Activated CD4-positive, alpha-beta T cell treated with anti-CD3 and anti-CD28 coated beads for 1 hour (primary cell): ENCODE measurements around the gene C4orf33.

Experiments used
- DNase-seq: peaks from one replicate; pipeline ENCODE4 v3.0.0-alpha.2; 2020

The C4orf33 gene

DNA sequence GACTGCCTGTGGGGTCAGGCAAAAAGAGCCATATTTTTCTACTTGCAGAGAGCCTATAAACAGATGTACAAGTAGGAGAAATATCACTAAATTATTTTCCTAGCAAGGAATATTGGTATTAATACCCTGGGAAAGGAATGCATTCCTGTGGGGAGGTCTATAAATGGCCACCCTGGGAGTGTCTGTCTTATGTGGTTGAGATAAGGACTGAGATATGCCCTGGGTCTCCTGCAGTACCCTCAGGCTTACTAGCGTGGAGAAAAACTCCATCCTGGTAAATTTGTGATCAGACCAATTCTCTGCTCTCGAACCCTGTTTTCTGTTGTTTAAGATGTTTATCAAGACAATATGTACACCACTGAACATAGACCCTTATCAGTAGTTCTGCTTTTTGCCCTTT is 35.4 kb downstream of the C4orf33 start:
- no peak for DNase-seq

DNA sequence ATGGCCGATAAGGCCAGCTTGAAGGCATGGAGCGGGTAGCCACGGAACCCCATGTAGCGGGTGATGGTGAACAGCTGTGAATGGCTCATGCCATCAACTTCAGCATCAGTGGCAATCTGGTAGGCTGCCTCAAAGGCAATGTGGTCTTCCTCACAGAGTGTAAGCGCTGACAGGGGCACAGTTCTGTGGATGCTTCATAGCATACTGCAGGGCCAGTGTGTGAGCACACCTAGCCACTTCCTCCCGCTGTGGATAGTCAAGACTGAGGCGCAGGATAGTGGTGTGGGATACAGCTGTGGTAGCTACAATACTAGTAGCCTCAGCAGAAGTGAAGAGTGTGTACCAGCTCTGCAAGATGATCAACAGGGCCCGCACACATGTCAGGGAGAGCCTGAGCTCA is 40.5 kb downstream of the C4orf33 start:
- no peak for DNase-seq

DNA sequence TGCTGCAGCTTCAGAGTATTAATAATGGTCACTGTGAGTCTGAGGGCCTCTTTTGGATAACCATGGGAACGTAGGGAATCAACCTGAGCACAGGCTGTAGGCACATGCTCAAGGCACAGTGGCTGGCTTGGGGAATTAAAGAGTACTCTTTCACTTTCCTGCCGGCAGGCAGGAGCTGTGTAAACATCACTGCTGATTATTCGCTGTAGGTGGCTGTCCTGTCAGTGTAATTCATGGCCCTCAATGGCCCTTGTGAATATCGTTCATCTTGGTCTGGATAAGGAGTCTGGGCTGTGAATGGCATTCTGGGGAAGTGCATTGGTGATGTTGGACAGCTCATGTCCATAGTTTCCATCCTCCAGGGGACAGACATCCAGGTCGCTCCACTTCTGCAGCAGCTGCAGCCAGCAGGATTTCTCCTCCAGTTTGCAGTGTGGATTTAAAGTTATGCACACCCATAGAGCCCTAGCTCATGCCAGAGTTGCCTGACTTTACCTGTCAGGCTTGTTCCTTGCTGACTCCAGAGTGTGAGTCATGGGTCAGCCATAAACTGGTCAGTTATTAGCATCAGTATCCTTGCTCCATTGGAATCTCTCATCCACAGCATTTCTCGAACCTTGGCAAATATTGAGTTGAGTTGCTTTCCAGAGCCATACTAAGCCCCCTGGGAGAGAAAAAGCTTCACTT is 43.0 kb downstream of the C4orf33 start:
- no peak for DNase-seq

DNA sequence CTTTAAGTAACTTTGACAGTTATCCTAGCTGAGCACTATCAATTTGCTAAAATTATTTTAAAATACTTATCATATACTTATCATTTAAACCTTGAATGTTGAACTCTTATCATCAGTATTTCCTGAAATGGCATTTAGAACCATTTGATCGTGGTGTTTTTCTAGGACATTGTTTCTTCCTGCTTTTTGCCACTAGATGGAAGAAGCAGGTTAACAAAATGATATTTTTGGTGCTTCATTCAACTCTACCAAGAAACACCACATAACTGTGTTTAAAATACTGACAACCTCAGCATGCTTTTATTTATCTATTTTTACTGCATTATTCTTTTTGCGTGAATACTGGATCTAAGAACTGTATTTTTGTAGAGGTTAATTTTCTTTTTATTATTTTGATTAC is 44.6 kb downstream of the C4orf33 start:
- no peak for DNase-seq

DNA sequence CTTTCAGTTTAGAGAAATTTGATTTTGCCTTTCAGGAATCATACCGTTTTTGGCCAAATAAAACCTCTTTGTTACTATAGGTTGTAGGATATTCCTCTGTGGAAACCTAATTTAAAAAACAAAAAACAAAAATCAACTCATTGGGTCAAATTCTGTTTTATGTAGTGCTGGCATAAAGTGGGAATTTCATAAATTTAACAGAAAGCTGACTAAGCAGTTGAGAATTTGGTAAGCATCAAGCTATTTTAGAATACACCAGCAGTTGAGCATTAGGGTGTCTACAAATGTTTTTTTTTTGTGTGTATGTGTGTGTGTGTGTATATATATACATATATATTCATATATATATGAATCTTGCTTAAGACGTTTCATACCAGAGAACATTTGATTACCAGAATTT is 47.4 kb downstream of the C4orf33 start:
- no peak for DNase-seq

DNA sequence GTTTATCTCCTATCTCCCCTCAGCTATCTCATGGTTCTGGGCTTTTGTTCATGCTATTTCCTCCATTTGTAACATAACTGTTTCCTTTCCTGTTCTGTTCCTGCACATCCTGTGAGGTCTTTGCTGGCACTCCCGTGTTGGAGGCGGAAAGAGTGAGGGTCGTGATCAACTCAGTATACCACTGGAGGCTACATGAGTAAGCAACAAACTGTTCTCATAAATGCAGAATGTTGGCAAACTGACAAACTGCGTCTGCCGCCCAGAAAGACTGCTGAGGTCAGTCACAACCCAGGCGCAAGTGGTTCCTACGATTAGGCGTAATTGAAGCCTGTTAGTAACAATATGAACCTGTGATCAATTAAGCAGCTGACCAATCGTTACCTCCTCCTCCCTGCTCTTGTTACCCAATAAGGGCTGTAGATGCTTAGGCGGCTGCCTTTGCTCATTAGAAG is 48.8 kb downstream of the C4orf33 start:
- no peak for DNase-seq

DNA sequence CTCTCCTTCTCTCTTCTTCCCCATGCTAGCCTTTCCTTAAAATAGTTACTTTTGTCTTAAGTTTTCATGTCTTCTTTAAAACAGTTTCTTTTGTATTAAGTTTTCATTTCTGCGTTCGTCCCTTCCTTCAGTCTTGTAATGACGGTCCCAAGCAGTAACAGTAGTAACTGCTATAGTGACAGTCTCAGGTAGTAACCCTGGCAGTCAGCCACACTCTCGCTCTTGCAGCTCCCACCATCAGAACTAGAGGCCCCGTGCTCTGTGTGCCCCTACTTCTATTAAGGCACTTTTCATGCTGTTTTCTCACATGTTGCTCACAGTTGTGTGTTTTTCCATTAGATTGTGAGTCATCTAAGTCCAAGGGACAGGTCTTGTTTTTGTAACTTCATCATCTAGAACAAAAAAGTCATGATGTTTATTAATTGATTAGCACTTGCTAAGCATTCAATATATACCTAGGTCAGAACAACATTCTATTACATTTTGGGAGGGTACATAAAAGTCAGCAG is 49.3 kb downstream of the C4orf33 start:
- DNase-seq = no peak

DNA sequence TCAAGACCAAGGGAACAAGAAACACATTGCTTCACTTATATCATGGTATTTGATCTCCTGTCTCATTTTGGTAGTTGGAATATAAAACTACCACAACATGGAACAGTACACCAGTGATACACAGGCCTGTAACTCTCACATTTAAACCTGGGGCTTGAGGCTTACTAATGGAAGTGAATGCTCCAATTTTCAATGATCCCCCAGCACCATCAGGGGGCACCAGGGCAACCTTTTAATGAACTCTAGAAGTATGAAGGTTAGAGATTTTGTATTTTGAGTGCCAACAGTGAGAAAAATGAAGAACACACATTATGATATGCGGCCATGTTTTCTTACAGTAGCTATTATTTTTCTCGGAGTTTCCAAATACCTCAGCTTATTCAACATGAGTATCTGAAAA is 50.7 kb downstream of the C4orf33 start:
- DNase-seq = no peak

DNA sequence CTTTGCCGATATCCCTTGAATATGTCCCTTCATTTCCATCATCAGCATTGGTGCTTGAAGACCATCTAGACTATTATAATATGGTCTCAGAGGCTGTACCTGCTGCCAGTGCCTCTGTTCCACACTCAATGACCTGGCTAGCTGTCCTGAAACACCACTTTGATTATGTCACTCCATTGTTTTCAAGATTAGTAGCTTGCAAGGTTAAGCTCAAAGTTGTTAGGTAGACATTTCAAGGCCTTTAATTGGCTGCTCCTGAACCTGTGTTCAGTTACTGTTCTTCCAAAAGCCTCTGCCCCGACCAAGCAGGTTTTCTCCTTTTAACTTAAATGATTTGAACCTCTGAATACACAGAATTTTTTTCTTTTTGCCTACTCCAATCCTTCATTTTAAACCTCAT is 52.9 kb downstream of the C4orf33 start:
- DNase-seq = no peak

DNA sequence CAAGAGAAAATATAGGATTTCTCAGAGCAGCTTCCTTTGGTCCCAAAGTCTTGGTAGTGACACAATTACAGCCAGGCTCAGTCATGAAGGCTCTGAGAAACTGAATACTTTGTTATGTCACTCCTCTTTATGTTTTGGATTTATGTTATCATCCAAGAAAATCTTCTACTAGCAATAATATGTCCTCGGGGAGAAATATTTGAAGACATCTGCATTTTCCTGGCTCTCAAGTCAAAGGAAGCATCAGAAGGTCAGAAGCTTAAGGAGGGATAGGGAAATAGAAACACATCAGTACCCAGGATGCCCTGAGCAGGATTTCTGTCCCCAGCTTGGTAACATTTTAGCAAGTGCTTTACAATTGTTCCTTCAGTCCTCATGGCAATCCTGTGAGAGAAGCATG is 54.0 kb downstream of the C4orf33 start:
- no peak for DNase-seq

DNA sequence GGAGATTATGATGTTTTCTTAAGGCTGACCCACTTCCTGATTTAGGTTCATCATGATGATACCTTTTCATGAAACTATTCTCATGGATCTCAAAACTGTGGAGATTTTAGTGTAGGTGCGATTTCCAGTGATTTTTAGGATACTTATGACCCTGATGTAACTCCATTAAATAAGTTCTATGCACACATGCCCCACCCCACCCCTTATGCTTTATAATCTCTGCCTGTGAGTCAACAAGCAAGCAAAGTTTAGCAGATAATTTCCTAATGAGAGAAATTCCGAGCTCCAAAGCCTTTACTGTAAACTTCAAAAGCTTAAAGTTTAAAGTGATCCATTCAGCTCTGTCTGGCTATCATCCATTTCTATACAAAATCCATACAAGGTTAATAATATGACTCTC is 56.4 kb downstream of the C4orf33 start:
- DNase-seq = no peak

DNA sequence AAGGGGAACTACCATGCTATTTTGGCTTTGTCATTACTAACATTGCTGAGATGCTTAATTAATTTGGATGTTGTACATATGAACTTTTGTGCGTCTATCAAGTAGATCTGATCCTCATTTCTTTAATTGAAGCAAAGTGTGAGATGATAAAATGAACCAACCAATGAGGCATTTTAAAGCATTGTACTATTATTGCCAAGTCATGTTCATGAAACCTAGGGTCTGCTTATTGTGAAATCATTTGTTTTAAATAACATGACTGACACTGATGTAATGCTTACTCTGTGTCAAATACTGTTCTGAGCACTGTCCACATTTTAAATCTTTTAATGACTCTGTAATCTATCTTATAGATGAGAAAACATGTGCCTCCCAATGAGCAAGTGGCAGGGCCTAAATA is 57.7 kb downstream of the C4orf33 start:
- DNase-seq = no peak

DNA sequence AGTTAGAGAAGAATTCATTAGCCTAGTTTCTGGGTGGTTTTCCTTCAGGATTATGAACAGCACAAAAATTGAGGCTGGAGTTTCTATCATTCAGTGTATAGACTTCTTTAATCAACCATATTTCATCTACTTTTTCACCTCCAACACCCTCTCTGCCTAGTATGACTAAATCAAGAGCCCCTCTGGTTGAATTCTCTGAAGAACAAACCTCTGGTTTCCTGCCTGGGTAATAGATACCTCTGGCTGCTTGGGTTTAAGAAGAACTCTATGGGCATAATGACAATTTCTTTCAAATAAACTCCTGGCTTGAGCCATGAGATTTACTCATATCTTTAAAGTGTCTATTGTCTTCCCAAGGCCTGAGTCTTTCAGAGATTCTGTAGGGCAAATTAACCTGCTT is 66.5 kb downstream of the C4orf33 start:
- DNase-seq = no peak

DNA sequence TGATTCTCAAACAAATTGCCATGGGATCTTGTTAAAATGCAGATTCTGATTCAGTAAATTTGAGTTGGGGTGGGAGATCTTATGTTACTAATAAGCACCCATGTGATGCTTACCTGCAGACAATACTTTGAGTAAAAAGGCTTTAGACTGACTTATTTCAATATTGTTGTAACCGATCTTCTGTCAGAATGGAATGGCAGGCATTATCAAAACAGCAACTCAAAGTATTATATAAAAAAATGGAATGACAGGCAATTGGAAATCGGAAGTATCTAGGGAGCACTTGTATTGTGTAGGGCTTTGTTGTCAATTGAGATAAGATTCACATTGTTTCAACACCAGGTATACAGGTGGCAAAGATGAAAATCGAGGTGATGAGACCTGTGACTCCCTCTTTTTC is 67.5 kb downstream of the C4orf33 start:
- DNase-seq = no peak

DNA sequence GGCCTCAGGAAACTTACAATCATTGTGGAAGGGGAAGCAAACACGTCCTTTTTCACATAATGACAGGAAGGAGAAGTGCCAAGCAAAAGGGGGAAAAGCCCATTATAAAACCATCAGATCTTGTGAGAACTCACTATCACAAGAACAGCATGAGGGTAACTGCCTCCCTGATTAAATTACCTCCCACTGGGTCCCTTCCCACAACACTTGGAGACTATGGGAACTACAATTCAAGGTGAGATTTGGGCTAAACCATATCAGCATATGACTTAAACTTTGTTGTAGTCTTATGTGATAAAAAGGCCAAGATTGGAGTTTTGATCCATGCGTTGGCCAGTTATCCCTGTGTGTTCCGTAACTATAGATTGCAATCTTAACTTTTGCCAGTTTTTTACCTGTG is 68.3 kb downstream of the C4orf33 start:
- no peak for DNase-seq
